ENCODE data around the gene CLIC4.
"Not testable (repeated sequence)": the region's sequence is repeated elsewhere in the genome, so short reads cannot be mapped to it uniquely, and the experiment has no call there.

Gene CLIC4

GRCh38 chr1:24796524-24796923 is 51.3 kb downstream of the CLIC4 start:
- no peak for DNase-seq (ENCODE audit: low read depth in 1 of 2, low spot score in 1 of 2)
- in situ Hi-C loops (cut with HindIII; ENCODE audit: low pct_unique_long_range_greater_than_20kb, low sequenced_read_pairs), result no loop called here
- TF ChIP-seq JUND (IDR thresholded peaks at IDR 0.05; ENCODE audit: low read depth), result no peak

GRCh38 chr1:24799242-24799641 is 54.0 kb downstream of the CLIC4 start:
- DNase-seq (ENCODE audit: low read depth in 1 of 2, low spot score in 1 of 2); in situ Hi-C loops (cut with HindIII; ENCODE audit: low pct_unique_long_range_greater_than_20kb, low sequenced_read_pairs): not testable (repeated sequence)

- in situ Hi-C loops (cut with HindIII; ENCODE audit: low pct_unique_long_range_greater_than_20kb, low sequenced_read_pairs), result no loop called here
- TF ChIP-seq JUND (IDR thresholded peaks at IDR 0.05; ENCODE audit: low read depth), result no peak
- DNase-seq (ENCODE audit: low read depth in 1 of 2, low spot score in 1 of 2), result no peak
Observed at GRCh38 chr1:24801176-24801575, 55.9 kb downstream of the CLIC4 start.

- no peak for TF ChIP-seq JUND (IDR thresholded peaks at IDR 0.05; ENCODE audit: low read depth)
- no peak for DNase-seq (ENCODE audit: low read depth in 1 of 2, low spot score in 1 of 2)
- in situ Hi-C loops (cut with HindIII; ENCODE audit: low pct_unique_long_range_greater_than_20kb, low sequenced_read_pairs), result no loop called here
Observed at GRCh38 chr1:24803220-24803619, 58.0 kb downstream of the CLIC4 start.

GRCh38 chr1:24803987-24804530 is 58.8 kb downstream of the CLIC4 start:
- in situ Hi-C loops (cut with HindIII; ENCODE audit: low pct_unique_long_range_greater_than_20kb, low sequenced_read_pairs), result no loop called here
- DNase-seq (ENCODE audit: low read depth in 1 of 2, low spot score in 1 of 2), result no peak
- no peak for TF ChIP-seq JUND (IDR thresholded peaks at IDR 0.05; ENCODE audit: low read depth)

- in situ Hi-C loops (cut with HindIII; ENCODE audit: low pct_unique_long_range_greater_than_20kb, low sequenced_read_pairs), result no loop called here
- no peak for TF ChIP-seq JUND (IDR thresholded peaks at IDR 0.05; ENCODE audit: low read depth)
- DNase-seq (ENCODE audit: low read depth in 1 of 2, low spot score in 1 of 2), result no peak
Observed at GRCh38 chr1:24805534-24806301, 60.5 kb downstream of the CLIC4 start.

- no peak for TF ChIP-seq JUND (IDR thresholded peaks at IDR 0.05; ENCODE audit: low read depth)
- DNase-seq (ENCODE audit: low read depth in 1 of 2, low spot score in 1 of 2), result no peak
- in situ Hi-C loops (cut with HindIII; ENCODE audit: low pct_unique_long_range_greater_than_20kb, low sequenced_read_pairs), result no loop called here
Observed at GRCh38 chr1:24806588-24806987, 61.3 kb downstream of the CLIC4 start.

GRCh38 chr1:24811494-24811893 is 66.2 kb downstream of the CLIC4 start:
- in situ Hi-C loops (cut with HindIII; ENCODE audit: low pct_unique_long_range_greater_than_20kb, low sequenced_read_pairs); DNase-seq (ENCODE audit: low read depth in 1 of 2, low spot score in 1 of 2): not testable (repeated sequence)

- in situ Hi-C loops (cut with HindIII; ENCODE audit: low pct_unique_long_range_greater_than_20kb, low sequenced_read_pairs); DNase-seq (ENCODE audit: low read depth in 1 of 2, low spot score in 1 of 2): not testable (repeated sequence)
Observed at GRCh38 chr1:24820221-24820620, 75.0 kb downstream of the CLIC4 start.

- in situ Hi-C loops (cut with HindIII; ENCODE audit: low pct_unique_long_range_greater_than_20kb, low sequenced_read_pairs), result no loop called here
- no peak for DNase-seq (ENCODE audit: low read depth in 1 of 2, low spot score in 1 of 2)
Observed at GRCh38 chr1:24822887-24823286, 77.6 kb downstream of the CLIC4 start.

GRCh38 chr1:24823486-24823885 is 78.2 kb downstream of the CLIC4 start:
- in situ Hi-C loops (cut with HindIII; ENCODE audit: low pct_unique_long_range_greater_than_20kb, low sequenced_read_pairs); DNase-seq (ENCODE audit: low read depth in 1 of 2, low spot score in 1 of 2): not testable (repeated sequence)

More at GRCh38 chr1:24822887-24823286, 77.6 kb downstream of the CLIC4 start:
- no peak for TF ChIP-seq JUND (IDR thresholded peaks at IDR 0.05; ENCODE audit: low read depth)

- TF ChIP-seq JUND (IDR thresholded peaks at IDR 0.05; ENCODE audit: low read depth), result no peak
- no peak for DNase-seq (ENCODE audit: low read depth in 1 of 2, low spot score in 1 of 2)
- in situ Hi-C loops (cut with HindIII; ENCODE audit: low pct_unique_long_range_greater_than_20kb, low sequenced_read_pairs), result no loop called here
Observed at GRCh38 chr1:24825174-24825573, 79.9 kb downstream of the CLIC4 start.

- no peak for TF ChIP-seq JUND (IDR thresholded peaks at IDR 0.05; ENCODE audit: low read depth)
- in situ Hi-C loops (cut with HindIII; ENCODE audit: low pct_unique_long_range_greater_than_20kb, low sequenced_read_pairs), result no loop called here
- no peak for DNase-seq (ENCODE audit: low read depth in 1 of 2, low spot score in 1 of 2)
Observed at GRCh38 chr1:24826510-24826909, 81.3 kb downstream of the CLIC4 start.
